Cerebellar cortex (tissue), 1 donor: ENCODE results near the gene FOXL2.
A peak's percentile ranks its signal among the peaks of the same experiment; 100 is the strongest.

Experiments
- DNase-seq: peaks from one replicate; pipeline ENCODE4 v3.0.0-alpha.2; 2015; ENCODE audit warnings: low spot score

FOXL2 gene

DNA sequence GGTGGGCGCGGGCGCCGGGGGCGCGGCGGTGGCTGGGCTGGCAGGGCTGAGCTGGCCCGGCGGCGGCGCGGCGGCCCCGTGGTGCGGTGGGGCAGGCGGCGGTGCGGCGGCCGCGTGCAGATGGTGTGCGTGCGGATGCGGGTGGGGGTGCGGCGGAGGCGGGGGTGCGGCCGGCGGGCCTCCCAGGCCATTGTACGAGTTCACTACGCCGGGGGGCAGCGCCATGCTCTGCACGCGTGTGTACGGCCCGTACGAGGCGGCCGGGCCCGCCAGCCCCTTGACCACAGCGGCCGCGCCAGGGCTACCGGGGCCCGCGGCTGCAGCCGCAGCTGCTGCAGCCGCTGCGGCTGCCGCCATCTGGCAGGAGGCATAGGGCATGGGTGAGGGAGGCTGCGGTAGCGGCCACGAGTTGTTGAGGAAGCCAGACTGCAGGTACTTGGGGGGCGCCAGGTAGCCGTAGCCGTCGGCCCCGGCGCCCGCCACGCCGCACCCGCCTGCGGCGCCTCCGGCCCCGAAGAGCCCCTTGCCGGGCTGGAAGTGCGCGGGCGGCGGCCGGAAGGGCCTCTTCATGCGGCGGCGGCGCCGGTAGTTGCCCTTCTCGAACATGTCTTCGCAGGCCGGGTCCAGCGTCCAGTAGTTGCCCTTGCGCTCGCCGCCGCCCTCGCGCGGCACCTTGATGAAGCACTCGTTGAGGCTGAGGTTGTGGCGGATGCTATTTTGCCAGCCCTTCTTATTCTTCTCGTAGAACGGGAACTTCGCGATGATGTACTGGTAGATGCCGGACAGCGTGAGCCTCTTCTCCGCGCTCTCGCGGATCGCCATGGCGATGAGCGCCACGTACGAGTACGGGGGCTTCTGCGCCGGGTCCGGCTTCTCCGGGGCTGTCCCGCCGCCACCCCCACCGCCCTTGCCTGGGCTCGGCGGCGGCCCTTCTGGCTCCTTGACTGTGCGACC, 951 bp downstream of the FOXL2 start:
- no peak for DNase-seq

DNA sequence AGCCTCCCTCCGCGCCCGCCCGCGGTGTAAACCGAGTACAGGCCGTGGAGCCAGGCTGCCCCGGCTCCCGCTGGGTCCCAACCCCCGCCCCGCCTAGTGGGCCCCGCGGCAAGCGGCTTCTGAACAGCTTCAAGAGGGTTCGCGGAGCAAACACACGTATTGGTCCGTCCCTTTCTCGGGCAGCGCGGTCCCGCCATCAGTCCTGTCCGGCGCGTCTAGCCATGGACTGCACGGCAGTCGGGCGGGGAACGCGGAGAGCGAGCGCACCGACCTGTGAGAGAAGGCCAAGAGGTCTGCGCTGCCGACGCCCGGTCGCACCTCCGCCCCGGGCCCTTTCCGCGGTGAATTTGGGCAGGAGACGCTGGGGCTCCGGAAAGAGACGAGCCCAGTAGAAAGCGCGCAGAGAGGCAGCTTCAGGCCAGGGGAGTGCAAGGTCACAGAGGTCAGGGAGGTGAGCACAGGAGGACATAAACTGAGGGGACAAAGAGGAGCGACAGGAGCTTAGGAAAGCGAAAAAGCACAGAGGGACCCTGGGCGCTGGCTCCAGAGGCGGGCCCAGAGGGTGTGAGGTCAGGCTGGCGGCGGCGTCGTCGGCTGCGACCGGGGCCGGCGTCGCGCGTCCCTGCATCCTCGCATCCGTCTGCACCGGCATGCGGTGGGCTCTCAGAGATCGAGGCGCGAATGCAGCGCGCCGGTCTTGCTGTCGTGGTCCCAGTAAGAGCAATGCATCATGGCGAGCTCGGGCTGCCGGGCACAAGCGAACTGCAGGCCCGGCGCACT, 1.8 kb downstream of the FOXL2 start:
- DNase-seq = no peak

DNA sequence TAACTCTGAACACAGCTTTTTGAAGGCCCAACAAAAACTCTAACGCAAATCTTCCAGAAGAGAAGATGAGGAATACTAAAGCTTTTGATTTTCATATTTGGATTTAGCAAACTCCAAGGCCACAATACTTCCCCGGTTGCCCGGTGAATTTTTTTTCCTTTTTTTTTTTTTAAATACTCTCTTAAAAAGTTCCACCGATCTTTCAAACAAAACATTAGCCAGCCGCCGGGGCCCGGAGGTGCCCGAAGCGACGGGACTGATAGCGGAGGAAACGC, 2.3 kb downstream of the FOXL2 start:
- no peak for DNase-seq

DNA sequence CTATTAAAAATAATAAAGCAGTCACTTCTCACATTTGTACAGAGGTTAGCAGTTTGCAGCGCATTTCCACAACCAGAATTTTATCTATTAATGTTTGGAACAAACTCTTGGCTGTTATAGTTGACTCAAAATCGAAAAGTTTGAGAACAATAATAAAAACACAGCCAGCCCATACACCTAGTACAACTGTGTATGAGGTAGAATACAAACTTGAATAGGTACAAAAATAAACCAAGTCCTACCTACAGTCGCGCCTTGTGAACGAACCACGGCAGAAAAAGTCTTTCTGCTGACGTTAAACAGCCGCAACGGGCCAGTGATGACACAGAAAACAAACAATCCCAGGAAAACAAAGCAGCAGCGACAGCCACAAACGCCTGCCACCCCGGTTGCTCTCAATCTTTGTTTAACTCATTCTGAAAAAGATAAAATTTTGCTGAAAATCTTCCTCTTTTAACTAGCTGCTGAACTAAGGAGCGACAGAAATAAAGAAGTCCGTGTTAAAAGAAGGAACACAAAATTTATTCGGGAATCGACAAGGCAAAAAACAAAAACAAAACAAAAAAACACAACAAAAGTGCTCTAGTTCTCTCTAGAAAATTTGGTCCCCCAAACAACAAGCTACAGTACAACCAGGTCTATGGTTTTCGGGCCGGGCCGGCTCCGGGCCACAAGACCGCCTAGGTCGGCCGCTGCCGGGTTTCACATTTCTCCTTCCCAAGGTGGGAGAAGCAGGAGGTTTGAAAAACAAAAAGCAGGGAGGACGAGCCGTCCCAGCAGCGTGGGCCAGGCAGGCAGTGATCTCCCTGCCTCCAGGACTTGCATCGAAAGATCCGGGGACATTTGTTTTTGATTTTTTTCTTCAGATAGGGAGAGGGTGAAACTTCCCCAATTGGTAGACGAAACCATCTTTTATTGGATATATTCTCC, 2.9 kb downstream of the FOXL2 start:
- DNase-seq = no peak

DNA sequence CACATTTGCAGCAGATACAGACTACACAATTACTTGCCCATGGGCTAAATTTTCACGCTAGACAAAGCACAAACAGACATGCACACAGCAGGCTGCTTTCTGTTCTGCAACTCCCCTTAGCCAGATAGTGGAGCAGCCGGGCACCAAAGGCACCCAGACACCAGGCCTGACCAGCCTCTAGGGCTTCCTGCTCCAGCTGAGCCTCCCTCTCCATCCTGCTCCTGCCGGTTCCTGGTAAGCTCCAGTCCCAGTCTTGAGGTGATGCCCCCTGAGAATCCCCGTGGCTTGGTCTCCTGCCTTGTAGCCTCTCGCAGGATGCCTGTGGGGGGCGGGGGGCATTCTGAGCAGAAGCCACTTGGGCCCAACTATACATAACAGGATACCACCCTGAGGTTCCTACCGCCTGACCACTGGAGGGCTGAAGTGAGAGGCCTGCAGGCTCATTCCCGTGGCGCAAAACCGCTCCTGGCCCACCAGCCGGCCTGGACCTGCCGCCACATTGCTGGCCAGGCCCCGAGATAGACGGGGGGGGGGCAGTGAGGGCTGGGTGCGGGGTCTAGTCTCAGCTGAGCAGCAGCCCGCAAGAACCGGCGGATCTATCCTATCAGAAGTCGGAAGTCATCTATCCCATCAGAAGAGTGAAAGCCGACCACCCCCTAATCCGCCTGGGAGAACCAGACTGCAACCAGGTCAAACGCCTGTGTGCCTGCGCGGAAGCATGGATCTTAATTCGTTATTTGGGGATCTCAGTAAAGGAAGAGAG, 3.9 kb downstream of the FOXL2 start:
- no peak for DNase-seq

DNA sequence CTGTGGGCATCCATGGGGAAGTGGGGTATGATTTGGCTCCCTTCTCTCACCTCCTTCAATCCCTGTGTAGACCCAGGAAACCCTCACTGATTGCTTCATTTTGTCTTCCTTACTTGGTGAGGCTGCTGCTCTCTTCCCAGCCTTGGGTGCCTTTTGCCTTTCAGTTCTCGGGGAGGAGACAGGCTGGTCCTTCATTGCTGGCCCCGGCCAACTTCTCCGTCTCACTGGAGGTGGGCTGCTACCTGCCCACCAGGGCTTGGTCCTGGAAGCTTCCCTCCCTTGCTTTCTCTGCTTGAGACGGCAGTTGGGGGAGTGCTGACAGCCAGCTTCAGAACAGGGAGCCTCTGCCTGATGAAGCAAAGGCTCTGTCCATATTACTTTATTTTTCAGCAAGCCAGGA, 4.7 kb downstream of the FOXL2 start:
- DNase-seq = no peak

DNA sequence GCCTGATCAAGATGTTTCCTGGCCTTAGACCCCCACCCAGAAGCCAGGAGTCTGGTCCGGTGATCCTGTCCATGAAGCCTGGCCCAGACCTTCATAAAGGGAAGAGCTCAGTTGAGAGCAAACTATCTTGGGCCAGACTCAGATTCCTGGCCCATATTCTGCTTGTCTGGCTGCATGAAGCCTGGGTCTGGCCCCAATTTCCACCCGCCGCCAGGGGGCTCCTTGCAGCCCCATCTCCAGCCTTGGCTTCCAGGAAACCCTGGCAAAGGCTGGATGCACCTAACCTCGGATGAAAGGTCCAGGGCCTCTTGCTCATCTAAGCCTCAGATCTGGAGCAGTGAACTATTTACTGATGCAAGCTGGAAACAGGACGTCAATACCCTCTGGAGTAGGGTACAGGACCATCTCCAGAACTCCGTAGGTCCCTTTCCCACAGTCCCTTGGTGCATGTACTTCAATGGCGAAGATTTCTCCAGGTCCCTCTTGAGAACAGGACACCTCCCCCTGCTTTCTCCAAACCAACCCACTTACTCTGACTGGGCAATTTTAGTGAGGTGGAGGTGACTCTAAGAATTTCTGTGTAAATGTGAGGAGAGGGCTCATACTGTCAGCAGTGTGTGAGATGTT, 5.6 kb downstream of the FOXL2 start:
- DNase-seq = peak; percentile 35

DNA sequence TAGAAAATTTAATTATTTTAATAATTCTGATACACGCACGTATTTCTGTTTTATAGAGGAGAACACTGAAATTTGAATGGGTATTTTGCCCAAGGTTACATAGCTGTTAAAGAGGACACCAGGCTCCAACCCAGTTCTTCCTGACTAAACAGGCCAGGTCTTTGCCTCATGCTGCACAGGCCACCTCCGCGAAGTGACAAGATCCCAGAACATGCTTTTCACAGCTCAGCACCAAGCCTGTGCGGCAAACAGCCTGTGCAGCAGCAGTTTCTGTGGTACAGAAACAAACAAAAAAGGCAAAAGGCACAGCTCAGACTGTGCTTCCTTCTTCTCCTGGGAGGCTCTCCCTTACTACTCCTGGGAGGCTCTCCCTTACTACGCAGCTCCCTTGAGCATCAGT, 6.5 kb downstream of the FOXL2 start:
- no peak for DNase-seq

DNA sequence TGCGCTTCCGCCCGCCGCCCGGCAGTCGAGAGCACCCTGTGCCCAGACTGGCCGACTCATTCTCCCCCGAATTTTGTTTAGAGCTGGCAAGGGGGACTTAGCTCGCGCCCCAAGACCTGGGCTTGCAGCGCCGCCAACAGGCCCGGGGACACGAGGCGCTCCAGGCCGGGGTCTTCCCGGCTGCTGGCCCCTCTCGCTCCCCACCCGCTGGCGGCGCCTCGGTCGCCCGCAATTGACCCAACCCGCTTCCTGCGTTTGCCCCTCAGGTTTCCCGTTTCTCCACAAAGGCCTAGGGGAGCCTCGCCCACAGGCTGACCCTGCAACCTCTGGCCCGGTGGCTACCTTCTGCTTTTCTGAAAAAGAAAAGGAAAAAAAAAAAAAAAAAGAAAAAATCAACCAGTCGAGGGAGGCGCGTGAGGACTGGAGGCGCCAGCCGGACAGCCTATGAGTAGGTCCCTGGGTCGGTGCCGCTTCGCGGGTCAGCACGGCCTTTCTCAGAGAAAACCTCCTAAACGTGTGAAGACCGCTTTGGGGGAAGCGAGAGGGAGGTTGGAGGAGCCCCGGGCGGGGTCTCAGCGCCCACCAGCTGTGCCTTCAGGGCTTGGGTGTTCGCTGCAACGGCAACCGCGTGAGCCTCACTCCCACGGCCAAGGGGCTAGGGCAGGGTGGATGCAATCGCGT, 7.2 kb downstream of the FOXL2 start:
- no peak for DNase-seq

DNA sequence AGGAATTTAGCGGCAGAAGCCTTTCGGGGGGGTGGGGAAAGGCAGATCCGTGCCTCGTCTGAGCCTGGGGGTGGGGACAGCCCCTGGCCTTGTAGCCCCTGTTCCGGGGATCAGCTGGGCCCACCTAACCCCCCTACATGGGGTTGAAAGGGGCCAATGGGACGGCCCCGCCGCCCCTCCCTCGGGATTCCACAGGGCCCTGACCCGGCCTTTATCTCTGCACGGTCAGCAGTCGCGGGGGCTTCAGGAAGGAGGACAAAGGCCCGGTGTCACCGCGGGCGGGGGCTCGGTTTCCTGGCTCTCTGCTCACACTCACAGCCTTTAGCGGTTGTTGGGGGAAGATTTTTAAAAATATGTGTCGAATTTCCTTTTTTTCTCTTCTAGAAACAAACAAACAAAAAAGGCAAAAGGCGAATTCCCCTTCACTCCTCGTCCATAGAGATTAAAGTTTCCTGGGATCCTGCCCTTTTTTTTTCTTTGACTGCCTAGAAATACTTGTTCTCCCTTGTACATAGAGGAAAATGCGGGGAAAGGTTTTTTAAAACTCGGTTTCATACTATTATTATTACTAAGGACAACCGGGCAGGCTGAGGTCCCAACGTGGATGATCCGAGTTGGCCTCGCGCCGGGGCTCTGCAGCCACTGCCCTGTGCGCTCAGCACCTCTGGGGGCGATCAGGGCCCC, 7.9 kb downstream of the FOXL2 start:
- DNase-seq = no peak

DNA sequence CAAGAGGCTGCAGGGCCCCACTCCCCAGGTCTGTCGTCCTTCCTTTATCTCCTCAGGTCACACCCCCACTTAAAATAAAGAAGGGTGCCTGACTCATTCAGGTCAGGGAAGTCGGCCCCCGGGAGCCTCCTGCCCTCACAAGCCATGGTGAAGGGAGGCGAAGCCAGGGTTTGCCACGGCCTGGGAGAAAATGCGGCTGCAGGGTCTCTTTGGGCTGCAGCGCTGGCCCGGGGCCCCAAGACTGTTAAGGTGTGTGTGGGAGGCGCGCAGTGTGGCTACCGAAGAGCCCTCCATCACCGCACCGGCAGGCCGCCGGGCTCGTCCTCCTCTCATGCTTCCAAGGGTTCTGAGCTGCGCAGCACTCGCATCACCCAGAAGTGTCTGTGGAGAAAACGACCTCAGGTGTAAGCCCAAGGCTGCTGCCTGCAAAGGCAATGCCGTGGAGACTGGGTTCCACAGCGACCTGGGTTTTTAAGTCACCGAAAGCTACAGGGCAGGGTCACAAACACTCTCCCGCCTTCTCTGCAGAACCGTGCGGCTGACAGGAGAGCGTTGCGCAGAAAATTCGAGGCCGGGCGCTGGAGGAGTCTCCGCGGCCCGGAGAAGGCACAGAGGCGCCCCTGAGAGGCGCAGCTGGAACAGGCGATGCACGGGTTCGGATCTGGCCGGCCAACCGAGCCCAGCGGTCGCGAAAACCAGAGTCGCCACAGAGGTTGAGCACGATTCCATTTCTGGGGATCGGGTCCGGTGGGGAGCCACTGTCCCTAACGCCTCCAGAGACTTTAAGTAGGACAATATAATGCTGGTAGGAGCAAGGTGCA, 8.7 kb downstream of the FOXL2 start:
- DNase-seq = no peak

DNA sequence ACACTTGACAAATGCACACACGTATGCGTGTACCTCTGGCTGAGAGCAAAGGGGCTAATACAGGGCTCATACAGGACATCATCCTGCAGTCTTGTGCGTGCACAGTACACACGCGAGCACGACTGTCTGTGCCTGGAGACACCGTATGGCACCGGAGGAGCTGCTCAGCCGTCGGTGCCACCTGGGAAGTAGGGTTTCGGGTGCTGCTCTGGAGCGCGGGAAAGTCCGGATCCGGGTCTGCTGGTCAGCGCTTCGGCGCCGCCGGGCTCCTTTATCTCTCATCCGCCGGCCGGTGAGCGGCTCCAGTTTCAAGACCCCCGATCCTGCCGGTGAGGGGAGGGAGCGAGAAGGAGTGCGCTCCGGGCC, 9.3 kb downstream of the FOXL2 start:
- no peak for DNase-seq

DNA sequence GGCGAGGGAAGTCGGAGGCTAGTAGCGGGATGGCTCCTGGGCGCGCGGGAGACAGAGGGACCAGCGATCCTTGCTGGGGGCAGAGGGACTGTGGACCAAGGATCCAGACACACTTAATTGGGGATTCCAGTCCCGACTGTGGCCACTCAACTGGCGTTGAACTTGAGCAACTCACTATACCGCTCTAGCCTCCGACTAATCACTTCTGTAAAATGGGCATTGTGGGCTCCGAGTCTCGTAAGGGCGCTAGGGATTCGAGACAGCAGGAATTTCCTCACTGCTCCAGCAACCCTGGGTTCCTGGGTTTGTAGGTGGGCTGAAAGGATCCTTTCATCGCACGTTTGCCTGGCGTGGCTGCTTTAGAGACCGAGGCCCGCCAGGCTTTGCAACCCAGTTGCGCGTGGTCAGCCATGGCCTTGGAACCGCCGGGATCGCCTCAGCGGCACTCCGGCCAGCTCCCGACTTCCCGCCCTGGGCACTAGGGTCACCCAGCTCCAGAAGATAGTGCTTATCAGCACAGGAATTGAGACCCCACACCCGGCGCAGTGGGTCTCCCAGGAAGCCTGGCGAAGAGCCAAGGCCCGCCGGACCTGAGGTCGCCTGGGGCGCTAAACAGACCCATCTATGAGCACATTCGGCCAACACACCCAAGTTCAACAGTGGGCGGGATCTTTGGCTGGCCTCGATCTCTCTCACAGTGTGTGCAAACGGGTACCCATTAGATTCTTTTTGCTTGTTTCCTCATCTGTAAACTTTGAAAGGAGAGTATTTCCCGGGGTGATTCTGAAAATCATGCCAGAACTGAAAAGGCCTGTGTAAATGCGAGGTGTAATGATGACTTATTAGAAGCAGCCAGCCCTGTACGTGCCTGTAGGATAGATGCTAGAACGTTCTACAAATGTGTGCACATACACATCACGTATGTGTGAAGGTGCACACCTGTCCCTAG, 9.9 kb downstream of the FOXL2 start:
- DNase-seq = no peak

DNA sequence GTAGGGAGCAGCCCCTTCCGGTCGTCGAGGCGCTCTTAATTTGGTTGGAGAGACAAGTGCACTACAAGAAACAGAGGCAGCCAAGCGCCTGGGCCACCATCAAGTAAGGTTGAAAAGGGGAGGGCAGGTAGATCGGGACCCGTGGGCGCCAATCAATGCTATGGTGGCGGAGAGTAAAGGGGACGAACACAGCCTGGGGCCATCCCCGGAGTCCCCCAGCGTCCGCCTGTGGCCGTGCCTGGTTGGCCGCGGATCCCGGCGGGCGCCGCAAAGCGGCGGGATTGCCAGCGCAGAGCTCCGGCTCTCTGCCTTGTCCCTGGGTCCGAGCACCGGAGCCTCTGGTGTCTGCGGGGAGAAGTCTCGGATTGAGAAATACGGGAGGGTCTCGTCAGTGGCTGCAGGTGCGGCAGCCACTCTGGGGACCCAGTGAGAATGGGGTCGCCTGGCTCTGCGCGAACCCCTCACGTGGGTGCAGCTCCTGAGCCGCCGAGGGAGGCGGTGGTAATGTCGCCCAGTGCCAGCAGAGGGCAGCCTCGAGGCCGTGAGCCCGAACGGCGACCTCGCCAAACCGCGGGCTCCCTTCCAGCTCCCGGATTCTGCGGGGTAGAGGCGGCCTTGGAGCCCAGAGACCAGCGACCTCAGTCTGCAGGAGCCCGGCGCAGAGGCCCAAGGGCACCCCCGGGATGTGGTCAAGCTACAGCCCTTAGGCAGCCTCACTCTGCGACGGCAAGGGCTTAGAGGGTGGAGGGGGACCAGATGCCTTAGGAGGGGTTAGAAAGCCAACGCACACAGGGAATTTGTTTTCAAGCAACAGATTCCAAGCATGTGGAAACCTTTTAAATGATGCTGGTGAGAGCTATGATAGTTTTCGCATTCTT, 10.8 kb downstream of the FOXL2 start:
- peak; percentile 58 for DNase-seq

DNA sequence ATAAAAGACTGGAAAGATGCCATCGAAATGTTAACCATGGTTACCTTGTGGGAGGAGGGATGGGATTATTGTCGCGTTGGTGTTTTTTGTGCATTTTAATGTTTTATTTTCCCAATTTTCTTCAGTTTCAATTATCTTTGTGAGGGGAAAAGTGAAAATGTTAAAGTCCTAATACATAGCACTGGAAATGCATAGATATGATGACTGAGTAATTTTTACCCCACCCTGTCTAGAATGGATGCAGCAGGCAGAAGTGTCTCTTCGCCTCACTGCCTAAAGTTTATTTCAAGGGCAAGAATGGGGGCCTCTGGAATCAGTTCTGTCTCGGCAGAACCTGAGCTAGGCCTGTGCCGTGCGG, 11.5 kb downstream of the FOXL2 start:
- DNase-seq = no peak

DNA sequence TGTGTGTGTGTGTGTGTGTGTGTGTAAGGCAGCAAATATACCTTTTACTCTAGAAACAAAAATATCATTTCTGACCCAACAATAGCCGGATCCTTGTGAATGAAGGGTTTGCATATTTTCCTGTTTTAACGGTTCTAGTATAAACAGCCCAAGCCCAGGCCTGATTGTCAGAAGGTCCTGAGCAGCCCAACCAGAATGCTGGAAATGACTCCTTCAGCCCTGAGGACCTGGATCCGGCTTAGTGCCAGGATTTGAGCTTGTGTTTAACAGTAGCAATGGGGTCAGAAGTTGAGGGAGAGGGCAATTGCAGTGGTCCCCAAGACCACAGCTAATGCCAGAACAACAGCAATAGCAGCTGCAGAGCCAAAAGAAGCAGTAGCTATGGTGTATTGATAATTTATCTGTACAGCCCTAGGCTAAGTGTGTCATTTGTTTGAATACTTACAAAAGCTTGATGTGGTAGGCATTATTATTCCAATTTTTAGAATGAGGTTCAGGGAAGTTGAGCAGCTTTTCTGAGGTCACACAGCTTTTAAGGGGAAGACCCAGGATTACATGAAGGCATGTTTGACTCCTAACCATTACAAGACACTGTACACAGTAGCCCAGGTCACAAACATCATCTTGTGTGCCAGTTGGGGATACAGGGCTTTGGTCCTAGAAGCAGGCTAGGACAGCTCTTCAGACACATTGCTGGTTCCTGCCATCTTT, 12.8 kb downstream of the FOXL2 start:
- DNase-seq = no peak
